OCI-LY7 (cell line): ENCODE measurements around the gene SAPCD1. TPM values are rescaled to one million over a fixed set of nuclear protein-coding genes. Genes with fewer than 3 reads are reported as not detected.

Source experiments
- BruUV-seq: library from RNA; stranded (reverse); fragments of 400-500 nt; replicated peaks from 2 replicates; lab custom pipeline; 2021; lab: Mats Ljungman, UMichigan
- CTCF ChIA-PET: fragments of 300-600 bp; sonication (Branson Sonifier 250); formaldehyde crosslinking; loops from one replicate; lab custom pipeline; 2022; ENCODE audit warnings: antibody characterized with exemption; ENCODE audit not compliant: unreplicated experiment; lab: Charles Lee
- POLR2A ChIA-PET: fragments of 300-600 bp; sonication (Branson Sonifier 250); formaldehyde crosslinking; loops from one replicate; lab custom pipeline; 2022; ENCODE audit warnings: antibody characterized with exemption; lab: Charles Lee
- DNase-seq: peaks from one replicate; pipeline ENCODE4 v3.0.0-alpha.2; 2015; ENCODE audit warnings: low spot score
- H2AFZ ChIP-seq: fragments of 200-600 bp; sonication (generic), shearing (Covaris generic); 2 replicates; pipeline ENCODE4 v1.6.1; 2014; ENCODE audit warnings: mild to moderate bottlenecking, antibody characterized with exemption, low read length, moderate library complexity
- H3K27ac ChIP-seq: fragments of 200-600 bp; sonication (generic); 2 replicates; pipeline ENCODE4 v1.5.1; 2014; ENCODE audit warnings: mixed run types, low read depth, mild to moderate bottlenecking, moderate library complexity, low read length, inconsistent platforms; ENCODE audit not compliant: poor library complexity, severe bottlenecking
- H3K36me3 ChIP-seq: fragments of 200-600 bp; sonication (generic); 2 replicates; pipeline ENCODE4 v1.6.1; 2014; ENCODE audit warnings: mild to moderate bottlenecking, antibody characterized with exemption, low read length, moderate library complexity, mixed read lengths; ENCODE audit not compliant: insufficient read depth
- H3K4me1 ChIP-seq: fragments of 200-600 bp; sonication (generic); 2 replicates; pipeline ENCODE4 v1.5.1; 2014; ENCODE audit warnings: mild to moderate bottlenecking, low read length; ENCODE audit not compliant: insufficient read depth, poor library complexity, severe bottlenecking
- H3K4me2 ChIP-seq: fragments of 200-600 bp; sonication (generic); 2 replicates; pipeline ENCODE4 v1.6.1; 2014; ENCODE audit warnings: mild to moderate bottlenecking, low read length
- H3K4me3 ChIP-seq: fragments of 200-600 bp; sonication (generic); 2 replicates; pipeline ENCODE4 v1.5.1; 2014; ENCODE audit warnings: mild to moderate bottlenecking, low read depth, low read length; ENCODE audit not compliant: poor library complexity, severe bottlenecking
- H3K79me2 ChIP-seq: fragments of 200-600 bp; sonication (generic); 2 replicates; pipeline ENCODE4 v1.6.1; 2016; ENCODE audit warnings: low read depth, mild to moderate bottlenecking, low read length, moderate library complexity, mixed read lengths; ENCODE audit not compliant: insufficient read depth
- H3K9me2 ChIP-seq: fragments of 200-600 bp; sonication (generic); 2 replicates; pipeline ENCODE4 v1.6.1; 2016; ENCODE audit warnings: mild to moderate bottlenecking, low read length, mixed read lengths; ENCODE audit not compliant: insufficient read depth
- H3K9me3 ChIP-seq: fragments of 200-600 bp; sonication (generic); 2 replicates; pipeline ENCODE4 v1.6.1; 2014; ENCODE audit warnings: mild to moderate bottlenecking, mixed run types, low read length, mixed read lengths
- H4K20me1 ChIP-seq: fragments of 200-600 bp; sonication (generic); 2 replicates; pipeline ENCODE4 v1.6.1; 2014; ENCODE audit warnings: mild to moderate bottlenecking, antibody characterized with exemption, low read length, moderate library complexity, mixed read lengths; ENCODE audit not compliant: insufficient read depth
- EZH2phosphoT487 ChIP-seq: fragments of 200-600 bp; sonication (generic); IDR thresholded peaks from 2 replicates; pipeline ENCODE4 v1.6.1; 2018; ENCODE audit warnings: low read depth, borderline replicate concordance, mild to moderate bottlenecking, mixed run types, antibody characterized with exemption, low read length, moderate library complexity, mixed read lengths
- intact Hi-C: fragments of 100-400 bp; cut with micrococcal nuclease; formaldehyde crosslinking; loops from one replicate; pipeline ENCODE4 v1.10.0; 2022; ENCODE audit not compliant: unreplicated experiment
- total RNA-seq, 2 experiments: library from RNA; depleted of rRNA in 1 of 2; stranded (reverse); fragments of >200 nt in 1 of 2; shearing (Covaris generic) in 1 of 2; gene quantifications; 2 replicates each; pipeline ENCODE4 v1.2.3, GENCODE V29; 2014 to 2022
- TF ChIP-seq, protein P1 (sequence below): fragments of 200-600 bp; sonication (generic); conservative IDR thresholded peaks from 2 replicates; pipeline ENCODE4 v1.5.1; 2014; ENCODE audit warnings: mild to moderate bottlenecking, antibody characterized with exemption, low read length, moderate library complexity, mixed read lengths

Gene SAPCD1
- total RNA-seq, 2 experiments from 2014 or later: 31.3 to 53.5 TPM

DNA sequence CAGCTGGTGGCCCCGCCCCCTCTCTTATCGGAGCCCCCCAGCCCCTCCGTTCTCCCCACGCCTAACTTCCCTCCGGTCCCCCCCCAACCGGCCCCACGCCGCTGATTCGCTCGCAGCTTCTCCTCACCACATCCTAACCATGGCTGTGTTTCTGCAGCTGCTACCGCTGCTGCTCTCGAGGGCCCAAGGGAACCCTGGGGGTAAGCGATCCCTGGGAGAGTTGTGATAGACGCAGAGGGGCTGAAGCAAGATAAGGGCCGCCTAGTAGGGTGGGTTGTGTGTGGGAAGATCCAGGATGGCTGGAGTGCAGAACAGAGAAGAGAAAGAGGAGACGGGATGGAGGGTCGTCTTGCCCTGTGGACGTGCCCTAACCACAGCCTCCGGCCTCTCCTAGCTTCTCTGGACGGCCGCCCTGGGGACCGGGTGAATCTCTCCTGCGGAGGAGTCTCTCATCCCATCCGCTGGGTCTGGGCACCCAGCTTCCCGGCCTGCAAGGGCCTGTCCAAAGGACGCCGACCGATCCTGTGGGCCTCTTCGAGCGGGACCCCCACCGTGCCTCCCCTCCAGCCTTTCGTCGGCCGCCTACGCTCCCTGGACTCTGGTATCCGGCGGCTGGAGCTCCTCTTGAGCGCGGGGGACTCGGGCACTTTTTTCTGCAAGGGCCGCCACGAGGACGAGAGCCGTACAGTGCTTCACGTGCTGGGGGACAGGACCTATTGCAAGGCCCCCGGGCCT is 39.0 kb upstream of the SAPCD1 start, which contains the start of gene MPIG6B:
TSS of gene MPIG6B (plus strand) at position 129 of the 735 bp plus-strand sequence. CDS start at position 140, 11 bp downstream.
- intact Hi-C loops: no loop called here
- Histone ChIP-seq H3K4me3 (no peak within 1 kb of the TSS), H3K27ac (no peak within 1 kb of the TSS), H3K4me1 (peaks cover 20% of the 10 kb centered on the region), H3K4me2 (no peak within 1 kb of the TSS), H3K9me2 (no peaks in the 10 kb centered on the region), H3K9me3 (no peaks in the 10 kb centered on the region), H4K20me1 (no peaks in the 10 kb centered on the region), H2AFZ (no peak within 1 kb of the TSS), H3K36me3 (peaks cover 20% of the 10 kb centered on the region; the same call in 1 of the 2 replicates), H3K79me2 (no peaks in the 10 kb centered on the region)
- no peak for DNase-seq
- ChIA-PET CTCF (no interaction called here), POLR2A (interaction anchor here (0.6 kb wide), 1 partner anchor 110 kb away, joined by 3 read pairs; no protein-coding TSS in a partner anchor)
- TF ChIP-seq, protein P1, sequence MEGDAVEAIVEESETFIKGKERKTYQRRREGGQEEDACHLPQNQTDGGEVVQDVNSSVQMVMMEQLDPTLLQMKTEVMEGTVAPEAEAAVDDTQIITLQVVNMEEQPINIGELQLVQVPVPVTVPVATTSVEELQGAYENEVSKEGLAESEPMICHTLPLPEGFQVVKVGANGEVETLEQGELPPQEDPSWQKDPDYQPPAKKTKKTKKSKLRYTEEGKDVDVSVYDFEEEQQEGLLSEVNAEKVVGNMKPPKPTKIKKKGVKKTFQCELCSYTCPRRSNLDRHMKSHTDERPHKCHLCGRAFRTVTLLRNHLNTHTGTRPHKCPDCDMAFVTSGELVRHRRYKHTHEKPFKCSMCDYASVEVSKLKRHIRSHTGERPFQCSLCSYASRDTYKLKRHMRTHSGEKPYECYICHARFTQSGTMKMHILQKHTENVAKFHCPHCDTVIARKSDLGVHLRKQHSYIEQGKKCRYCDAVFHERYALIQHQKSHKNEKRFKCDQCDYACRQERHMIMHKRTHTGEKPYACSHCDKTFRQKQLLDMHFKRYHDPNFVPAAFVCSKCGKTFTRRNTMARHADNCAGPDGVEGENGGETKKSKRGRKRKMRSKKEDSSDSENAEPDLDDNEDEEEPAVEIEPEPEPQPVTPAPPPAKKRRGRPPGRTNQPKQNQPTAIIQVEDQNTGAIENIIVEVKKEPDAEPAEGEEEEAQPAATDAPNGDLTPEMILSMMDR: no peak
- no peak for TF ChIP-seq EZH2phosphoT487
- BruUV-seq: no TSS peak

DNA sequence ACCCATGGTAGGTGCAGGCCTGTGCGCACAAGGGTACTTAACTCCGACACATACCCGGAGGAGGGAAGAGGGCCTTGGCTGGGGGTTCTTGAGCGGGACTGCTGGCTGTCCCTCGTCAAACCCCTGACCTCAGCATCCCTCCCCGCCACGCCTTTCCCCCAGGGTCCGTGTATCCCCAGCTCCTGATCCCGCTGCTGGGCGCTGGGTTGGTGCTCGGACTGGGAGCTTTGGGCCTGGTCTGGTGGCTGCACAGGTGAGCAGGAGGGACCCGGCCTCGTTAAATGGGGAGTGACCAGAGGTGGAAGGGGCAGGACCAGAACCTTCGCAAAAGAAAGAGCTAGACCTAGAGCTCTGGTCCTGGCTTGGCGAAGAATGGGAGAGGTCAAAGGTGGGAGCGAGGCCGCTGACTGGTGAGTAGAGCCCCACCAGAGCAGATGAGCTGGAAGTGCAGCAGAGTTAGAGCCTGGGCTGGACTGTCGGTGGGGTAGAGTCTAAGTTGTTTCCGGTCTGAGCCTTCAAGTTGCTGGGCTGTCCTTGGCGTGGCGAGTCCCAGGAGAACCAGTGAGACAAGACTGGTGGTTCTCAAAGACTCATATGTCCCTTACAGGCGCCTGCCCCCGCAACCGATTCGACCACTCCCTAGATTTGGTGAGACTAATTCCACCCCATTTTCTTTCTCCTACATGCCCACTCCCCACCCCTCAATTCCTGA is 38.3 kb upstream of the SAPCD1 start:
- CTCF ChIA-PET: interaction anchor here (0.6 kb wide), 1 partner anchor 34 kb away, joined by 3 read pairs; no protein-coding TSS in a partner anchor

More for the DNA sequence above, 38.3 kb upstream of the SAPCD1 start:
- POLR2A ChIA-PET: interaction anchor here (0.9 to 1.9 kb wide), 2 partner anchors 9 to 21 kb away, joined by 3 to 7 read pairs; partner anchors contain the start of genes ABHD16A and LY6G6D
- H3K9me2 ChIP-seq: no peaks in the 10 kb centered on the region
- H3K79me2 ChIP-seq: no peaks in the 10 kb centered on the region
- H3K27ac ChIP-seq: no peak overlapping the region
- H3K4me1 ChIP-seq: peaks cover 27% of the 10 kb centered on the region
- H3K4me3 ChIP-seq: no peak overlapping the region
- TF ChIP-seq, protein P1: no peak
- no peak for TF ChIP-seq EZH2phosphoT487
- no peaks in the 10 kb centered on the region for H3K9me3 ChIP-seq
- H2AFZ ChIP-seq: no peak overlapping the region
- no TSS peak for BruUV-seq
- DNase-seq: no peak
- intact Hi-C loops: no loop called here
- no peak overlapping the region for H3K4me2 ChIP-seq
- H3K36me3 ChIP-seq: peaks cover 24% of the 10 kb centered on the region; the same call in 1 of the 2 replicates
- H4K20me1 ChIP-seq: no peaks in the 10 kb centered on the region
